ENCODE data around the gene AFF3.

AFF3 gene

DNA sequence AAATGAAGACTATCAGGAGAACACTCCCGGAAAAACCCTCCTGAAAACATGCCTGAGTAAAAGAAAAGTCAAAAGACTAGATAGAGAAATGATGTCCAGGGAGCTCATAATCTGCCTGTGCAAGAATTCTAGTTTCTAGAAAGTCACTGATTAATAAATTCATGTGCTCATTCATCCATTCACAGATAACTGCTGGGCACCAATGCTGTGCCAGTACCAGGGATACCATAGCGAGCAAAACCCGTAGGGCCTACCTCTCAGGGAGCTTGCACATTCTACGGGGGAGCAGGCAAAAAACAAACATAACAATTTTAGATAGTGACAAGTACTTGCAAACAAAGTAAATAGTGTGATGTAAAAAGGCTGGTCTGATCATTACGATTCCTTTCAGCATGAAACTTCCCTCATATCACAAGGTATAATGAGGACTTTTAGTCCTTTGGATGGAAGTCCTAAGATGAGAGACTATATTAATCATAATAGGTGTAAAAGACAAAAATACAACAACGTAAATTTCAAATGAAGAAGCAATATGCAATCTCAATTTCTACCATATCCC is 289.9 kb downstream of the AFF3 start:
- H3K4me1 ChIP-seq: no peaks in the 10 kb centered on the region
- 0 out of 2 replicates have a peak, but pooled peaks cover 5% of the 10 kb centered on the region for H3K9me3 ChIP-seq
- no peak overlapping the region for H3K4me2 ChIP-seq
- no peaks in the 10 kb centered on the region for H3K36me3 ChIP-seq
- H4K20me1 ChIP-seq: no peaks in the 10 kb centered on the region; the same call in 1 of the 2 replicates
- H3K9ac ChIP-seq: no peak overlapping the region
- no peak overlapping the region for H3K27ac ChIP-seq
- TF ChIP-seq Cebpa-rat (IDR thresholded peaks at IDR 0.05): no peak
- H3K27me3 ChIP-seq: no peaks in the 10 kb centered on the region
- H3K4me3 ChIP-seq: no peak overlapping the region

DNA sequence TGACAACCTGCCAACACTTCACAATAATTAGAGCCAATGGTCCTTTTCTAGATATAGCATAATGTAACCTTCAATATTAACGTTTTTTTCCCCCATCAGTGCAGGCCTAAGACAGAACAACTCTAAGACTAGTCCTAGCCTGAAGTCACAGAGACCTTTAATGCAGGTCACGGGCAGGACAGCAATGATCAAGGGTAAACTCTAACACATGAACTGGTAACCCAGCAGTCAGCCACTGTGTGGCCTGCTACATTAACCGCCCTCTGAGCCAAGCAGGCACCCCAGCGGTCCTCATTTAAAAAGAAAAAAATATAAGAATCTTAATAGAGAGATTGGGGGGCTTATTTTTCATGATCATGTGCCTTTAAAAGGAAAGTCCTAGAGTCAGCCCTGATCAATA is 290.6 kb downstream of the AFF3 start:
- H3K4me1 ChIP-seq: no peaks in the 10 kb centered on the region
- no peak overlapping the region for H3K9ac ChIP-seq
- H3K9me3 ChIP-seq: 0 out of 2 replicates have a peak, but pooled peaks cover 5% of the 10 kb centered on the region
- H3K4me3 ChIP-seq: no peak overlapping the region
- H3K4me2 ChIP-seq: no peak overlapping the region
- H4K20me1 ChIP-seq: no peaks in the 10 kb centered on the region; the same call in 1 of the 2 replicates
- H3K27ac ChIP-seq: no peak overlapping the region; the same call in 1 of the 2 replicates
- H3K27me3 ChIP-seq: no peaks in the 10 kb centered on the region
- no peak for TF ChIP-seq Cebpa-rat (IDR thresholded peaks at IDR 0.05)
- no peaks in the 10 kb centered on the region for H3K36me3 ChIP-seq

DNA sequence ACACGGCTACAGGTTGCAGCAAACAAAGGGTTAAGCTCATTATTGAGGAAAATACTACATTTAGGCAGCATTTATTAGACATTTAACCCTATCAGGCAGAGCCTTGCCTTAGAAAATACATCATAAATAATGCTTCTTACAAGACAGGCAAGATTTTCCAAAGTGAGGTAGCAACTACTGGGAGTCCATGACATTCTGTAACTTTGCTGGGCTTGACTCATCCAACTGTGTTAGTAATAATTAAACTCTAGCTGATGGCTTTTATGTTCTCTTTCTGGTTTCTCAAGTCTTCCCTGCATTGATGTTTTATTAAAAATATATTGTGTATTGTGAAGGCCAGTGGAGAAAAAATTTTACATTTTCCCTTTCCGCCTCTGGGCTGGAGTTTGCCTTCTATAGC is 291.3 kb downstream of the AFF3 start:
- Histone ChIP-seq H4K20me1 (no peaks in the 10 kb centered on the region; the same call in 1 of the 2 replicates), H3K9ac (no peak overlapping the region), H3K27ac (no peak overlapping the region), H3K27me3 (no peaks in the 10 kb centered on the region), H3K4me3 (no peak overlapping the region), H3K4me2 (no peak overlapping the region), H3K4me1 (no peaks in the 10 kb centered on the region), H3K9me3 (0 out of 2 replicates have a peak, but pooled peaks cover 5% of the 10 kb centered on the region), H3K36me3 (no peaks in the 10 kb centered on the region)
- TF ChIP-seq Cebpa-rat (IDR thresholded peaks at IDR 0.05): no peak

DNA sequence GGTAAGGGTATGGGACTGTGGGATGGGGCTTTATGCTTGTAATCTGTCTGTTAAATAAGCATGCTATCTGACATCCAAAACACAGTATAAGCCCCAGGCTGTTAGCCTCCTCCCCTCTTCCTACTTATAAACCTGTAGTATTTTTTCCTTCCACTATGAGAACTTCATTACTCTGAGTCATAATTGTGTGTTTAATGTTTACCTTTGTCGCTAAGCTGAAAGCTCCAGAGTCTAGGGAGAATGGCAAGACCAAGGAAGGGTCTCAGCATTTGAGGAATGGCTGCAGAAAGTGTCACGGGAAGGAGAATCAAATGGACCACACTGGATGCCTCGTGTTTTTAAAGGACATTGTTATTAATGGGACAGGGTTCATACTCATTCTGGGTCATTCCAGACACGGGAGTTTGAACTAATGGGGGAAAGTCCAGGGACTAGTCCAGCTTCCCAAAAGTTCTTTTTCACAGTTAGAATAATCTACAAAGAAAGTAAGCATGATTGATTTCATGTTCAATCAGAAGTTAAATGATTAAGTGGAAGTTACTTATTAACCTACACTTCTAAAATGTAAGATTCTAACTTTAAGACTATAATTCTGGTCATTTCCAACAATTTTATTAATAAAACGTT is 292.2 kb downstream of the AFF3 start:
- H3K9ac ChIP-seq: no peak overlapping the region
- no peaks in the 10 kb centered on the region; the same call in 1 of the 2 replicates for H4K20me1 ChIP-seq
- H3K4me2 ChIP-seq: no peak overlapping the region
- no peaks in the 10 kb centered on the region for H3K36me3 ChIP-seq
- H3K4me3 ChIP-seq: no peak overlapping the region
- H3K4me1 ChIP-seq: no peaks in the 10 kb centered on the region
- no peaks in the 10 kb centered on the region for H3K27me3 ChIP-seq
- H3K9me3 ChIP-seq: 0 out of 2 replicates have a peak, but pooled peaks cover 5% of the 10 kb centered on the region
- TF ChIP-seq Cebpa-rat (IDR thresholded peaks at IDR 0.05): no peak
- H3K27ac ChIP-seq: no peak overlapping the region

DNA sequence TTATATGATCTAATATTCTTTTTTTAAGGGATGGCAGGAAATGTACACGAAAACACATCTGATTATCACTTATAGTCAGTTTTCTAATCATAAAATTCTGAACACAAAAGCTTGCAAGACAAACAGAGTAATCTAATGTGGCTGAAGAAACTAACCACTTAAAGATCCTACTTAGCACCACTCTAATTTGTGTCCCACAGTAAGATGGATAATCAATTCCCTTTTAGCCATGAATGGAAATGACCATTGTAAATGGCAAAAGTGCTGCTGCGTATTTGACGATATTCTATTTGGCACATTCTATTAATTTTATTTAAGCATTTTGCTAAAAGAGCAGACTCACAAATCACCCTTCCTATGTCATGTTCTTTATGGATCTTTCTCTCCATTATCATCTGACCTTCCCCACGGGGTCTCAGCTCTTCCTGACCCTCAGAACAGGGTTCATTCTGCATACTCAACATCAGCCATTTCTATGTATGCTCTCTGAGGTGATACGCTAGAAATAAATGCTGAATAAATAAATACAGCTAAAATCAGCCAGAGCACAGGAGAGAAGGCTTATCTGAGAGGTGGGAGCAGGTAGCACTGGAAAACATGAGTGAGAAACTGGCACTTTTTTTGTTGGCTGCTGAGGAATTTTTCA is 295.8 kb downstream of the AFF3 start:
- Histone ChIP-seq H3K9me3 (no peaks in the 10 kb centered on the region), H3K27me3 (no peaks in the 10 kb centered on the region), H3K27ac (no peak overlapping the region), H3K9ac (no peak overlapping the region), H4K20me1 (peaks cover 10% of the 10 kb centered on the region; the same call in 1 of the 2 replicates), H3K4me3 (no peak overlapping the region), H3K36me3 (no peaks in the 10 kb centered on the region), H3K4me2 (no peak overlapping the region), H3K4me1 (no peaks in the 10 kb centered on the region)
- TF ChIP-seq Cebpa-rat (IDR thresholded peaks at IDR 0.05): no peak

DNA sequence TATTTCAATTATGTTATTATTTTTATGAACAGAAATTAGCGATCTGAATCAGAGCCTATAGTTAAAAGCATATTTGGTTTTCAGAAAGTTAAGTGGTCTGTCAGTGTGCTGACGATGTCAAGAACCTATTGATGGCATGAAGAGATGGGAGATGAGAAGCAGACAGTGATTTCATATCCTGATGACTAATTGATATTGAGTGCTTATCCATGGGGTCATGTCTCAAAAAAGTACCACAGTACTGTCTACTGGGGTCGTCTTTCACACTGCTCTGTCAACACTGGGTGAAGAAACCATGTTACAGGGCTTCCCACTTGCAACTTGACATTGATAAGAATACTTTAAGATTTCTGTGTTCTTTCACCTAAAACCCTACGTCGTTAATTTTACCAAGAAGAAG is 297.1 kb downstream of the AFF3 start:
- H3K9me3 ChIP-seq: no peaks in the 10 kb centered on the region
- no peak overlapping the region for H3K27ac ChIP-seq
- H3K4me1 ChIP-seq: no peaks in the 10 kb centered on the region
- H3K9ac ChIP-seq: no peak overlapping the region
- no peaks in the 10 kb centered on the region for H3K27me3 ChIP-seq
- peaks cover 10% of the 10 kb centered on the region; the same call in 1 of the 2 replicates for H4K20me1 ChIP-seq
- no peaks in the 10 kb centered on the region for H3K36me3 ChIP-seq
- TF ChIP-seq Cebpa-rat (IDR thresholded peaks at IDR 0.05): no peak
- H3K4me3 ChIP-seq: no peak overlapping the region
- no peak overlapping the region for H3K4me2 ChIP-seq

DNA sequence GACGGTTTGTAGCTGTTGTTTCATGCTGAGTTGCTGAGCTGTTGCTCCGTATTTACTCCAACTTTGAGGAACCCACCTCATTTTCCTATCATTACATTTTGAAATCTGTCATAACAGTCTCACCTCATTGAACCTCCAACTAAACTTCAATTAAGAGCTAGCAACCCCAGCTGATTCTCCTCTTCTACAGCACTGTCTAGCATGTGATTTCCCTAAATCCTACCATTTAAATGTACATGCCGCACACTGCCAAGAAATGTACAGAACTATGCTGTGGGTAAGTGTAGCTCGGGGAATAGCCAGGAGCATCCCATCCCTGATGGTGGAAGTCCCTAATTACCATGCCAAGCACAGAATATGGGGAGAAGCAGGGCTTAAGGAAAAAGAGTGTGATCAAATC is 299.9 kb downstream of the AFF3 start:
- H3K4me1 ChIP-seq: no peaks in the 10 kb centered on the region
- peaks cover 10% of the 10 kb centered on the region; the same call in 1 of the 2 replicates for H4K20me1 ChIP-seq
- no peak overlapping the region for H3K4me2 ChIP-seq
- H3K4me3 ChIP-seq: no peak overlapping the region
- no peaks in the 10 kb centered on the region; the same call in 1 of the 2 replicates for H3K36me3 ChIP-seq
- H3K27me3 ChIP-seq: no peaks in the 10 kb centered on the region
- no peak overlapping the region for H3K9ac ChIP-seq
- H3K9me3 ChIP-seq: no peaks in the 10 kb centered on the region
- no peak overlapping the region for H3K27ac ChIP-seq
- TF ChIP-seq Cebpa-rat (IDR thresholded peaks at IDR 0.05): no peak

DNA sequence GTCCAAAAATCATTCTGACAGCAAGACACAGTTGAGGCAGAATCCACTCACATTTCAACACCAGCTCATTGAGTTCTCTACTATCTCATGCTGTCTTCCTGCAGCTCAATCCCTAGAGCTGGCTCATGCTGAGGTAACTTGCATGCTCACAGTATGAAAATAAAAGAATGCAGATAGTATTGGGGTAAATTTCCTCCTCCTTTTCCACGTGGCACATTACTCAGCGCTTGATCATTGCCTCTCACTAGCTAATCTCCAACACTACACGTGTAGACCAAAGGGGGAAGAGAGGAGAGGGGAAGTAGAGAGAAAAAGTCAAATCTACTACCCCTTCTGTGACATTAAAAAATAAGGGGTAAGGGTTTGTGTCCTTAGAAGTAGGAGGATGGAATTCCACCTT is 300.6 kb downstream of the AFF3 start:
- H3K27me3 ChIP-seq: no peaks in the 10 kb centered on the region

DNA sequence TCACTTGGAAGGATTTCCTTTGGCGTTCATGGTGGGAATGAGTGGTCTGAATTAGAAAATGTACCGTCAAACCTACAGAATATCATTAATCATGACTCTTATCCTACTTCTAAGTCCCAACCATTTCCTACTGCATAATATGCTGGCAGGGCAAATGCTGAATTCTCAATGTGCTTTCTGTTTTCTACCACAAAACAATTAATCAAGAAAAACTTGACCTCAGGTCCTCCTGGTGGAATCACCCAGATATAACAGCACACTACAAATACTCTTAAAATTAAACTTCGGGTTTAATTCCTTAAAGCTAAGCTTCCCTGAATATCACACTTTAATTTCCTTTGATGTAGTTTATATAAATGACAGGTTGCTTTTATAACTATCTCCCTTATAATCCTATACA is 301.6 kb downstream of the AFF3 start:
- no peak overlapping the region for H3K4me2 ChIP-seq
- H3K36me3 ChIP-seq: no peaks in the 10 kb centered on the region; the same call in 1 of the 2 replicates
- no peak overlapping the region for H3K27ac ChIP-seq
- H3K9me3 ChIP-seq: no peaks in the 10 kb centered on the region
- H3K9ac ChIP-seq: no peak overlapping the region
- H3K4me3 ChIP-seq: no peak overlapping the region
- no peaks in the 10 kb centered on the region for H3K4me1 ChIP-seq
- H4K20me1 ChIP-seq: peaks cover 10% of the 10 kb centered on the region; the same call in 1 of the 2 replicates
- H3K27me3 ChIP-seq: no peaks in the 10 kb centered on the region
- no peak for TF ChIP-seq Cebpa-rat (IDR thresholded peaks at IDR 0.05)

More for the DNA sequence above, 300.6 kb downstream of the AFF3 start:
- H3K4me3 ChIP-seq: no peak overlapping the region
- no peak overlapping the region for H3K27ac ChIP-seq
- H4K20me1 ChIP-seq: peaks cover 10% of the 10 kb centered on the region; the same call in 1 of the 2 replicates
- no peak for TF ChIP-seq Cebpa-rat (IDR thresholded peaks at IDR 0.05)
- no peaks in the 10 kb centered on the region for H3K4me1 ChIP-seq
- H3K9me3 ChIP-seq: no peaks in the 10 kb centered on the region
- no peaks in the 10 kb centered on the region; the same call in 1 of the 2 replicates for H3K36me3 ChIP-seq
- H3K9ac ChIP-seq: no peak overlapping the region
- no peak overlapping the region for H3K4me2 ChIP-seq

Measured in BLaER1 (cell line).